Stimulated activated CD4-positive, alpha-beta T cell treated with anti-CD3 and anti-CD28 coated beads, TNF-alpha, amount 100 ng/mL, for 4 hours (primary cell): ENCODE measurements around the gene PDE6H.

Experiments used
- DNase-seq, 3 experiments: peaks; one replicate each; pipeline ENCODE4 v3.0.0-alpha.2; 2020; ENCODE audit warnings: low read depth in 3 of 3

PDE6H gene

DNA sequence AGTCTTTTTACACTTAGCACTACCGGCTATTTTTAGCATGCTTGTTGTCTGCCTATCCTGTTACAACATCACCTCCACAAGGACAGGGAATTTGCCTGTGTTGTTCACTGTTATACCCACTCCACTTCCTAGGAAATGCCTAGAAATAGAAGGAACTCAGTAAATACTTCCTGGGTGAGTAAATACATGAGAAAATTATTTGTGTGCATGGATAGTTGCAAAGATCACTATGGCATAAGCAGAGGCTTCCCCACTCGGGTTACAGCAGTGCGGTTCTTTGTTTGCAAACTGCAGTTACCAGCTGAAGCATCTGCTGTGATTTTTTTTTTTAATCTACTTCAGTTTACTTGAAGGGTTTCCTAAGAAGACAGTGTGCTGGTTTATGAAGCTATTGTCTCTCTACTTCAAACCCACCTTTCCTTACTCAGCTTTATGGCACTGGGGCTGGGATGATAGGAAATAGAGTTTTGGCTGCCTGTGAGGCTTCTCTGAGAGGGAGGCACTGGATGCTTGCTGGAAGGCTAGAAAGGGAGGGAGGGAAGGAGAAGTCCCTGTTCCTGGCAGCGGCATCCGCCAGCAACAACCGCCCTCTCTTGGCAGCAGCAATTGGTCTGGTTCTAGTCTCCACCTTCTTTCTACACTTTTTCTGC is 29.0 kb downstream of the PDE6H start:
- no peak for DNase-seq

- no peak for DNase-seq
Observed at GRCh38 chr12:15004421-15004820, 31.6 kb downstream of the PDE6H start.

GRCh38 chr12:15005064-15005463 is 32.2 kb downstream of the PDE6H start:
- DNase-seq: no peak

DNA sequence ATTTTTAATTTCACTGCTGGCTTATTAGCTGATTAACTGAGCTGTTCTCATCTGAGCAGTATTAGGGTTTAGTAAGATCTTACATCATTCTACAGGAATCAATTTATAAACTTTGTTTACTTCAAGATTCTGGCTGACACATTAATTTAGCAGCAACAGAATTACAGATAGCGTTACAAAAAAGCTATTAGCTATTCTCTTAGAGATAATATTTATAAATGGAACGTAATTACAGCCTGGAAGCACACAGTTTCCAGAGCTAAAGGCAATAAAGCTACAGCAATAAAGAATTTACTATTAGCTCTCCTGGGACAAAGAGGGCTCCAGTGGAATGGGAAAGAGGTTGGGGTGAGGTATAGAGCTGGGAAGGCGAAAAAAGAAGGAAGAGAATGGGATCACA is 34.7 kb downstream of the PDE6H start:
- DNase-seq: no peak

DNA sequence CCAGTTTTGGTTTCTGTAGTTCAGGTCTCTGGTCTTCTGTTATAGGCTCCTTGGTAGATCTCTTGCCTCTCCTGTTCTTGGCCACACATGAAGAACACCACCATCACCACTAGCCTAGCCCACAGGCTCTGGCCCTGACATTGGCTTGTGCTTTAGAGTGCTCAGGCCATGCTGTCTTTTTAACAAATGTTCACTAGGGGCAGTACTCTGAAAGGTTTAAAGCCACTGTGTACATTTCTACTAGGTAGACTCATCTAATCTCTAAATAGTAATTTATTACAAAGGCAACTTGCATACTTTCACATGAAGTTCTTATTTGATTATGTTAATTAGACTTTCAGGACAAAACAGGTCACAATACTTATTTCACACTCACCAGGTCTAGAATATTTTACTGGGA is 38.3 kb downstream of the PDE6H start:
- no peak for DNase-seq

DNA sequence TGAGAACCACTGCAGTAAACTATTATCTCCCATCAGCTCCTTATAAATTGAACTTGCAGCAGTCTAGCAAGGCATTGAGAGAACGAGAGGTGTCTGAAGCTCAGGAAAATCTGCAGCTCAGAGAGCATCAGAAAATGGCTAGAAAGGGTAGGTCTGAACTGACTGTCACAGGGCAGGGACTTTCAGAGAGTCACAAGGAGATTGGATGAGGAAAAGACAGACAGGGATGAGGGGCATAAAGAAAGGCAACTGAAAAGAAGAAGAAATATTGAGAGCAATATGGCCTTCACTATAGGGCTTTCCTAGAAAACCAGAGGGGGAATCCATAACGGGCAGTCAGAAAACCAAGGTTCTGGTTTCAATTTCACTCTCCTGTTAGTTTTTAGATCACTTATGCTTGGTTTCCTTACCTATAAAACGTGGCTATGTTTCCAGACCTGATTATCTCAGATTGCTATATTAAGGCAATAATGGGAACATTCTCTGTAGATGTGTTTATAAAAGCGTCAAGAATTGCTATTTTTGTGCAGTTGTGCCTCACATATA is 40.9 kb downstream of the PDE6H start:
- no peak for DNase-seq

DNA sequence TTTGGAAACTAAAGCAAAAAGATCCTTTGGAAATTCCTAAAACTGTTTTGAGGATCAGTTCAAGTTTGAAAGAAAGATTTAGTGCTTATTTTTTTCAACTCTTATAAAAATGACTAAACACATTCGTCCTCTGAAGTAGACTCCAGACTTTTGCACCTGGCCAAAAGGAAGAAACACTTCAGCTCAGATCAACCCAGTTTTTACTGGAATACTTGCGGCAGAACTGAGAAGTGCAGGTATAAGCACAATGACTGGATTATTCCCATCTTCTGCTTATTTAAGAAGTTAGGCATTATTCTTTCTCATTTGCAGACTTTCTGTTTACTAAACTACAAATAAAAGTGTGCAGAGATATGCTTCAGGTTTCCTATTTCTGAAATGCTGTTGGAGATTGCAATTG is 41.9 kb downstream of the PDE6H start:
- DNase-seq: no peak

DNA sequence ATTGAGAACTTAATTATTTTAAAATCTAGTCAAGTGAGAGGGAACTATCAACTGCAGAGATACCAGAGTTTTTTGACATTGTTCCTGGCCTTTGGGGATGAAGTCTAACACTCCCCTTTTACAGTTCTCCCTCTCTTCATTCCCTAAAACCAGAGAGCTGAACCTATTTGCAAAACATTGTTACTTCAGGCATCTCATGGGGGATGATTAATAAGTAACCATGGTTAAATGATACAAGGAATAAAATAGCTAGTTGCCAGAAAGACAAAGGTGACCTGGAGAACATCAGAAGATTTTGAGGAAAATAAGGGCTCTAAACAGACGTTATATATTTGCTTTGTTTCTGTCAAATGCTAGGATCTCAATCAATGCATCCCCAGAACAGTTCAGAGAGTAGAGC is 42.3 kb downstream of the PDE6H start:
- DNase-seq: no peak

DNA sequence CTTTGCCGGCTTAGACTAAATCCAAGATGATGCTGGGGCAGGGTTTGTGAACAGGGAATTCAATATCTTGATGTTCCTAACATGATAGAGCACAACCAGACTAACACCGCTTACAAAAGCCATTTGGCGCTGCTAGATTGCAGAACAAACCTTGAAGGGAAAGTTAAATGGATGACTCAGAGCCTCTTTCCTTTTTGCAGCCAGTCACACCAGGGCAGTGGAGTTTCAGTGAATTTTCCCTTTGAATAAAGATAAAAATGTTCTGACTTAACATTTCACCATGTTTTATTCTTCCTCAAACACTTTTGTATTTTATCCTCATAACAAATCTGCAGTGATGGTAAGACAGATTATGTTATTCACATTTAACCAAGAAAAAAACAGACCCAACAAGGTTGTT is 47.3 kb downstream of the PDE6H start:
- no peak for DNase-seq
